Lung (tissue), 12 donors: ENCODE results near the gene SLC35E2B. TPM values are rescaled to one million over a fixed set of nuclear protein-coding genes. Genes with fewer than 3 reads are reported as not detected.
"Not testable (repeated sequence)": the region's sequence is repeated elsewhere in the genome, so short reads cannot be mapped to it uniquely, and the experiment has no call there.

Source experiments
- ATAC-seq: fragments of 200-7000 bp; cut with Tn5 transposase; one replicate; pipeline ENCODE4 v1.9.1; 2020; ENCODE audit warnings: moderate number of reproducible peaks; ENCODE audit not compliant: insufficient read depth, low FRiP score
- DNase-seq, 3 donors: peaks; one replicate each; pipeline ENCODE4 v3.0.0-alpha.2; 2013 to 2017
- H3K27ac ChIP-seq, 2 donors: one replicate each; pipeline ENCODE4 v1.5.1; 2013; ENCODE audit warnings: mild to moderate bottlenecking in 2 of 2, moderate library complexity in 2 of 2, control low read depth in 1 of 2, inconsistent platforms in 1 of 2, low read depth in 1 of 2, low read length in 1 of 2
- H3K27me3 ChIP-seq, 3 donors: one replicate each; pipeline ENCODE4 v1.5.1; 2013; ENCODE audit warnings: low read length in 2 of 3; ENCODE audit not compliant: control insufficient read depth in 3 of 3, insufficient read depth in 3 of 3
- H3K36me3 ChIP-seq, 4 donors: one replicate each; pipeline ENCODE4 v1.5.1; 2013; ENCODE audit warnings: low read length in 4 of 4, mild to moderate bottlenecking in 1 of 4, moderate library complexity in 1 of 4; ENCODE audit not compliant: control insufficient read depth in 4 of 4, insufficient read depth in 4 of 4
- H3K4me1 ChIP-seq, 5 donors: one replicate each; pipeline ENCODE4 v1.5.1; 2013; ENCODE audit warnings: low read length in 5 of 5, mild to moderate bottlenecking in 2 of 5, moderate library complexity in 1 of 5; ENCODE audit not compliant: control insufficient read depth in 5 of 5, insufficient read depth in 5 of 5
- H3K4me3 ChIP-seq: one replicate; pipeline ENCODE4 v1.5.1; 2013; ENCODE audit warnings: mild to moderate bottlenecking, control low read depth, moderate library complexity
- H3K9ac ChIP-seq, 2 donors: one replicate each; pipeline ENCODE4 v1.5.1; 2013; ENCODE audit warnings: low read length in 2 of 2, control low read depth in 1 of 2; ENCODE audit not compliant: insufficient read depth in 1 of 2
- H3K9me3 ChIP-seq, 4 donors: one replicate each; pipeline ENCODE4 v1.5.1; 2013; ENCODE audit warnings: low read length in 3 of 4, mild to moderate bottlenecking in 1 of 4, moderate library complexity in 1 of 4; ENCODE audit not compliant: control insufficient read depth in 4 of 4, insufficient read depth in 3 of 4
- WGBS, 2 donors: extraction: QIAGEN DNeasy Blood & Tissue Kit; methylation state at CpG; one replicate each; pipeline ENCODE4 v1.1.7; 2013; 5-methylcytosine and 5-hydroxymethylcytosine counted together
- polyA plus RNA-seq, 2 donors: library from polyadenylated mRNA; stranded (reverse); fragments of 200-250 nt; gene quantifications; one replicate each; pipeline ENCODE4 v1.2.1, GENCODE V29; 2013
- total RNA-seq, 2 donors: library from RNA; depleted of rRNA in 1 of 2; stranded (reverse); fragments of >200 nt in 1 of 2; gene quantifications; one replicate each; pipeline ENCODE4 v1.2.1, GENCODE V29; 2014 to 2021
- TF ChIP-seq, protein P1 (sequence below): IDR thresholded peaks from 2 replicates; pipeline ENCODE4 v1.5.1; 2012; ENCODE audit warnings: mild to moderate bottlenecking; ENCODE audit errors: control extremely low read depth, extremely low read depth
- donor health status: control.
- donor health status: control.
- donor health status: Bipolar disorder and iron deficiency.
- donor health status: healthy.
- donor health status: DM: yes; HTN: yes; CAD: no.

Gene SLC35E2B
- total and polyA plus RNA-seq, 4 donors, result 19.1 to 45.9 (median 30.9) TPM

DNA sequence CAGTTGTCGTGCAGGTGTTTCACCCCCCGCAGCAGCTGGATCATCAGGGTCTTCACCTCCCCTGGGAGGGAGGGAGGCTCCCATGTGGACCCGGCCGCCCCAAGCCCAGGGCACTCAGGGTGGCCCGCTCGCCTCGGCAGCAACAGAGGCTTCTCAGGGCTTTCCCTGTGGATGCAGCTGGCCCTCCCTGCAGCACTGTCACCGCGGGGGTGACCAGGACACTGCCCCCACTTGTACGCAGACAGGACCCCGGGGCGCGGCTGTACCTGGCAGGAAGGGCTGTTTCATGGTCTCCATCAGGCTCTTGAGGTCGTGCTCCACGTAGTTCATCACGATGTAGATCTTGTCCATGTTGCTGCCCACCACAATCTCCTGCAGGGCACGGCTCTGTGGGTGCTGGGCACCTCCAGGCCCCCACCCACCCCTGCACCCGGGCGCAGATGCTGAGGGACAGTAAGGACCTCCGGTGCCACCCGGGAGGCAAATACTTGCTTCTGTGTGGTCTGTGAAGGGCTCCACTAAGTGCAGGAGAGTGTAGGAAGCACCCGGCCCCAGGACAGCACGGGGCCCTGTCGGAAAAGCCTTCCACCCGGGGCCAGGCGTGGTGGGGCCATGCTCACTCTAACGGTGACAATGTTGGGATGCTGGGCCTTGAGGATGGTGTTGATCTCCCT lies 11.8 kb upstream of the SLC35E2B start:
- not testable (repeated sequence) for H3K9ac ChIP-seq, H3K36me3 ChIP-seq, ATAC-seq, H3K4me1 ChIP-seq, H3K4me3 ChIP-seq, H3K27ac ChIP-seq, H3K27me3 ChIP-seq, H3K9me3 ChIP-seq, DNase-seq
- 96% methylated on average over 15 to 27 of the region's 27 CpGs for WGBS, 2 donors

- DNase-seq (no peak), ATAC-seq (no peak)
- no peak overlapping the region for H3K27ac ChIP-seq
- 96% methylated on average over 21 to 22 of the region's 22 CpGs for WGBS, 2 donors
- H3K27me3 ChIP-seq, result no peaks in the 10 kb centered on the region
- TF ChIP-seq, protein P1, sequence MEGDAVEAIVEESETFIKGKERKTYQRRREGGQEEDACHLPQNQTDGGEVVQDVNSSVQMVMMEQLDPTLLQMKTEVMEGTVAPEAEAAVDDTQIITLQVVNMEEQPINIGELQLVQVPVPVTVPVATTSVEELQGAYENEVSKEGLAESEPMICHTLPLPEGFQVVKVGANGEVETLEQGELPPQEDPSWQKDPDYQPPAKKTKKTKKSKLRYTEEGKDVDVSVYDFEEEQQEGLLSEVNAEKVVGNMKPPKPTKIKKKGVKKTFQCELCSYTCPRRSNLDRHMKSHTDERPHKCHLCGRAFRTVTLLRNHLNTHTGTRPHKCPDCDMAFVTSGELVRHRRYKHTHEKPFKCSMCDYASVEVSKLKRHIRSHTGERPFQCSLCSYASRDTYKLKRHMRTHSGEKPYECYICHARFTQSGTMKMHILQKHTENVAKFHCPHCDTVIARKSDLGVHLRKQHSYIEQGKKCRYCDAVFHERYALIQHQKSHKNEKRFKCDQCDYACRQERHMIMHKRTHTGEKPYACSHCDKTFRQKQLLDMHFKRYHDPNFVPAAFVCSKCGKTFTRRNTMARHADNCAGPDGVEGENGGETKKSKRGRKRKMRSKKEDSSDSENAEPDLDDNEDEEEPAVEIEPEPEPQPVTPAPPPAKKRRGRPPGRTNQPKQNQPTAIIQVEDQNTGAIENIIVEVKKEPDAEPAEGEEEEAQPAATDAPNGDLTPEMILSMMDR, result no peak
- no peaks in the 10 kb centered on the region for H3K4me1 ChIP-seq
- H3K9ac ChIP-seq, result no peak overlapping the region
- H3K9me3 ChIP-seq, result no peaks in the 10 kb centered on the region
- H3K4me3 ChIP-seq, result no peak overlapping the region
- peaks cover 0 to 10% (median 0%) of the 10 kb centered on the region in 4 donors for H3K36me3 ChIP-seq
Measured at GRCh38 chr1:1703796-1704195, 11.2 kb upstream of the SLC35E2B start.

GRCh38 chr1:1702506-1702905 lies 9.9 kb upstream of the SLC35E2B start:
- not testable (repeated sequence) for DNase-seq
- WGBS, 2 donors, result 89 to 91% methylated on average over 5 to 6 of the region's 18 CpGs

DNA sequence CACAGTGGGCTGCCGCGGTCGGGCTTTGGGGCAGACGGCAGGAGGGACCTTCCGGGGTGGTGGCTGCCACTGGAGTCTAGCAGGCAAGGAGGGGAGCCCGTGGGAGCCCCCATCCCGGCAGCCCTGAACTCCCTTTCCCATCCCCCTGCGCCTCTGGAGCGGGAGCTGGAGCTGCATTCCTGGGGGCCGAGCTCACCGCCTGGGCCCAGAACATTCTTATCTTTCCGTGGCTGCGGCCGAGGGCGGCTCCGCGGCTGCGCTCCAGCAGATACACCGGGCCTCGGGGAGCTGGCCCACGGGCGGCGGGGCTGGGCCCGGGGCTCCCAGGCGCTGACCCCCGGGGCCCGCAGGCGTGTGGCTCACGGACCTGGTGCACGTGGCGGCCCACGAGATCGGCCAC lies 8.0 kb upstream of the SLC35E2B start:
- DNase-seq, H3K27ac ChIP-seq, H3K4me3 ChIP-seq, H3K9me3 ChIP-seq, H3K36me3 ChIP-seq, H3K27me3 ChIP-seq, H3K4me1 ChIP-seq, H3K9ac ChIP-seq: not testable (repeated sequence)
- peak; percentile 37 for ATAC-seq
- WGBS, 2 donors, result no CpG with 5 or more reads among the region's 33 CpGs

More at GRCh38 chr1:1702506-1702905, 9.9 kb upstream of the SLC35E2B start:
- not testable (repeated sequence) for H3K27me3 ChIP-seq, H3K9ac ChIP-seq, H3K4me1 ChIP-seq, H3K27ac ChIP-seq, H3K4me3 ChIP-seq, H3K36me3 ChIP-seq, ATAC-seq, H3K9me3 ChIP-seq

GRCh38 chr1:1700067-1700466 lies 7.5 kb upstream of the SLC35E2B start:
- no CpG with 5 or more reads among the region's 45 CpGs for WGBS, 2 donors
- not testable (repeated sequence) for H3K4me3 ChIP-seq, H3K9ac ChIP-seq, H3K36me3 ChIP-seq, H3K27me3 ChIP-seq, ATAC-seq, H3K27ac ChIP-seq, H3K9me3 ChIP-seq, H3K4me1 ChIP-seq, DNase-seq

GRCh38 chr1:1699061-1699460 lies 6.5 kb upstream of the SLC35E2B start:
- 94 to 96% methylated on average over 8 to 13 of the region's 19 CpGs for WGBS, 2 donors

DNA sequence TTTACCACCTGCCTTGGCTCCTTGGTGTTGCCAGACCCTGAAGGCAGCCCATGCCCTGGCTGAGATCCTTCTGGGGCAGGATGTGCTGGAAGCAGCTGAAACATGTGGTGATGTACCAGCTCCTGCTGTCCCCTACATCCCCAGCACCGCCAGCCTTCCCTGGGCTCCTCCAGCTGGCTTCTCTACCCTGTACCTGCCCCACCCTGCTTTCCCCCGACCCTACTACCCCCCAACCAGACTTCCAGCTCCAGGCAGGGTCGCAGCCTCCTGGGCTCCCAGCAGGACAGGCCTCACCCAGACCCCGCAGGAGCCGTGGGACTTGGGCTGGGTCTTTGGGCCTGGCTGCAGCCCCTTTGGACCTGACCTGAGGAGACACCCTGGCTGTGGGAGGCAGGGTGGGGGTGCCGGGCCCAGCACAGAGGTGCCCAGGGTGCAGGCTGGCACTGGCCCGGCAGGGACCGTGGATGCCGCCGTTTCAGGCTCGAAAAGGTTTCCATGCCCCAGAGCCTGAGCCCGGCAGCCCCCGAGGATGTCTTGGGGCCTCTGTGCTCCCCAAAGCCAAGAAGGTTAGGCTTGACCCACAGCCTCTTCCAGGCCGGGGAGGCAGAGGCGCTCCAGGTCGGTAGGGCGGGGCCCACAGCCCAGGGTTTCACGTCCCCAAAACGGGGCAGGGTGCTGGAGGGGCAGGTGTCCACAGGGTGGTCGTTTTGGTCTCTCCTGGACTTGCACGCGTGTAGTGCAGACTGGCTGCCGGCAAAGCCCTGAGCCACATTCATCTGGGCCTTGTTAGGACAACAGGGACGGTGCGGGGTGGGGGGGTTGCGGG lies 5.0 kb upstream of the SLC35E2B start:
- not testable (repeated sequence) for H3K9me3 ChIP-seq, H3K27ac ChIP-seq, ATAC-seq, H3K4me1 ChIP-seq, H3K27me3 ChIP-seq, H3K4me3 ChIP-seq, DNase-seq, H3K36me3 ChIP-seq, H3K9ac ChIP-seq
- 79 to 82% methylated on average over 17 to 21 of the region's 26 CpGs for WGBS, 2 donors

More at GRCh38 chr1:1699061-1699460, 6.5 kb upstream of the SLC35E2B start:
- not testable (repeated sequence) for H3K27ac ChIP-seq, H3K27me3 ChIP-seq, ATAC-seq, H3K9ac ChIP-seq, H3K36me3 ChIP-seq, H3K9me3 ChIP-seq, H3K4me1 ChIP-seq, H3K4me3 ChIP-seq, DNase-seq
